SU-DHL-6 (cell line): Measurements from ENCODE around the gene PIP4K2B.

Experiments used
- EZH2phosphoT487 ChIP-seq: fragments of 200-600 bp; sonication (generic), shearing (Covaris generic); conservative IDR thresholded peaks from 2 replicates; pipeline ENCODE4 v1.6.1; 2018; ENCODE audit warnings: mild to moderate bottlenecking, antibody characterized with exemption, low read length, moderate library complexity, mixed read lengths
- TF ChIP-seq, protein P1 (sequence below): fragments of 200-600 bp; sonication (generic); IDR thresholded peaks from one replicate; pipeline ENCODE4 v1.5.1; 2017; ENCODE audit warnings: antibody characterized with exemption, mild to moderate bottlenecking, low read length, moderate library complexity; ENCODE audit not compliant: insufficient read depth, poor library complexity, severe bottlenecking

DNA sequence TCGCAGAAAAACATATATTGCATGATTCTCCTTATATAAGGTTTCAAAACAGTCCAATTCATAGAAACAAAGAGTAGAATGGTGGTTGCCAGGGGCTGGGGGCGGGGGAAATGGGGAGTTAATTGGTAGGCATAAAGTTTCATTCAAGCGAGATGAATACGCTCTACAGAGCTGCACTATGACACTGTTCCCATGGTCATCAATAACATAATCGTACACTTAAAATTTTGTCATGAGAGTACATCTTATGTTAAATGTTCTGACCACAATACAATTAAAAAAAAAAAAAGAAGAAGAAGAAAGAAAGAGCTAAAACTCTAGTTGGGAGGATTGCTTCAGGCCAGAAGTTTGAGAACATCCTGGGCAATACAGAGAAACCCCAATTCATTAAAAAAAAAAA, 5.1 kb downstream of the PIP4K2B start:
- TF ChIP-seq EZH2phosphoT487, result no peak
- TF ChIP-seq, protein P1, sequence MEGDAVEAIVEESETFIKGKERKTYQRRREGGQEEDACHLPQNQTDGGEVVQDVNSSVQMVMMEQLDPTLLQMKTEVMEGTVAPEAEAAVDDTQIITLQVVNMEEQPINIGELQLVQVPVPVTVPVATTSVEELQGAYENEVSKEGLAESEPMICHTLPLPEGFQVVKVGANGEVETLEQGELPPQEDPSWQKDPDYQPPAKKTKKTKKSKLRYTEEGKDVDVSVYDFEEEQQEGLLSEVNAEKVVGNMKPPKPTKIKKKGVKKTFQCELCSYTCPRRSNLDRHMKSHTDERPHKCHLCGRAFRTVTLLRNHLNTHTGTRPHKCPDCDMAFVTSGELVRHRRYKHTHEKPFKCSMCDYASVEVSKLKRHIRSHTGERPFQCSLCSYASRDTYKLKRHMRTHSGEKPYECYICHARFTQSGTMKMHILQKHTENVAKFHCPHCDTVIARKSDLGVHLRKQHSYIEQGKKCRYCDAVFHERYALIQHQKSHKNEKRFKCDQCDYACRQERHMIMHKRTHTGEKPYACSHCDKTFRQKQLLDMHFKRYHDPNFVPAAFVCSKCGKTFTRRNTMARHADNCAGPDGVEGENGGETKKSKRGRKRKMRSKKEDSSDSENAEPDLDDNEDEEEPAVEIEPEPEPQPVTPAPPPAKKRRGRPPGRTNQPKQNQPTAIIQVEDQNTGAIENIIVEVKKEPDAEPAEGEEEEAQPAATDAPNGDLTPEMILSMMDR, result no peak
